Mesenchymal stem cell (in vitro differentiated cells and primary cell): ENCODE measurements around the gene PCIF1.

ENCODE experiments used
- DNase-seq: peaks from one replicate; pipeline ENCODE4 v3.0.0-alpha.2; 2013
- H2AFZ ChIP-seq: one replicate; pipeline ENCODE4 v1.6.1; 2013; ENCODE audit warnings: low read depth, mild to moderate bottlenecking, control low read depth, inconsistent platforms, low read length, moderate library complexity
- H2AK5ac ChIP-seq: 2 replicates; pipeline ENCODE4 v1.6.1; 2013; ENCODE audit warnings: low read length, moderate library complexity, mild to moderate bottlenecking, inconsistent platforms; ENCODE audit not compliant: severe bottlenecking
- H2BK120ac ChIP-seq: one replicate; pipeline ENCODE4 v1.6.1; 2013; ENCODE audit warnings: low read depth, mild to moderate bottlenecking, inconsistent platforms, low read length, moderate library complexity
- H2BK12ac ChIP-seq, 2 experiments: one replicate each; pipeline ENCODE4 v1.6.1; 2013; ENCODE audit warnings: inconsistent platforms in 2 of 2, low read length in 2 of 2, mild to moderate bottlenecking in 2 of 2, moderate library complexity in 2 of 2, control low read depth in 1 of 2
- H2BK15ac ChIP-seq: one replicate; pipeline ENCODE4 v1.6.1; 2013; ENCODE audit warnings: mild to moderate bottlenecking, low read depth, inconsistent platforms; ENCODE audit not compliant: poor library complexity, severe bottlenecking
- H2BK5ac ChIP-seq: 2 replicates; pipeline ENCODE4 v1.6.1; 2013; ENCODE audit warnings: low read depth, mild to moderate bottlenecking, low read length, control low read depth, inconsistent platforms; ENCODE audit not compliant: poor library complexity, severe bottlenecking
- H3K14ac ChIP-seq, 2 experiments: one replicate each; pipeline ENCODE4 v1.6.1; 2013; ENCODE audit warnings: inconsistent platforms in 2 of 2, low read length in 2 of 2, control low read depth in 1 of 2, mild to moderate bottlenecking in 1 of 2, moderate library complexity in 1 of 2
- H3K18ac ChIP-seq, 2 experiments: one replicate each; pipeline ENCODE4 v1.6.1; 2013; ENCODE audit warnings: inconsistent platforms in 2 of 2, low read length in 2 of 2, control low read depth in 1 of 2, low read depth in 1 of 2, mild to moderate bottlenecking in 1 of 2
- H3K23ac ChIP-seq, 2 experiments: one replicate each; pipeline ENCODE4 v1.6.1; 2013; ENCODE audit warnings: inconsistent platforms in 2 of 2, low read length in 2 of 2, mild to moderate bottlenecking in 2 of 2, moderate library complexity in 2 of 2, control low read depth in 1 of 2
- H3K27ac ChIP-seq: 2 replicates; pipeline ENCODE4 v1.5.1; 2013; ENCODE audit warnings: mild to moderate bottlenecking, moderate library complexity, low read length, control low read depth, inconsistent platforms; ENCODE audit not compliant: poor library complexity, severe bottlenecking
- H3K27me3 ChIP-seq, 2 experiments: 2 replicates each; pipeline versions ENCODE4 v1.6.1 to v1.7.0; 2013; ENCODE audit warnings: low read length in 2 of 2, mild to moderate bottlenecking in 2 of 2, moderate library complexity in 2 of 2, control low read depth in 1 of 2, inconsistent platforms in 1 of 2; ENCODE audit not compliant: control insufficient read depth in 1 of 2, insufficient read depth in 1 of 2
- H3K36me3 ChIP-seq, 2 experiments: 2 replicates each; pipeline versions ENCODE4 v1.6.1 to v1.7.0; 2013; ENCODE audit warnings: low read length in 2 of 2, control low read depth in 1 of 2, inconsistent platforms in 1 of 2, low read depth in 1 of 2, mild to moderate bottlenecking in 1 of 2; ENCODE audit not compliant: insufficient read depth in 2 of 2, control insufficient read depth in 1 of 2
- H3K4ac ChIP-seq, 2 experiments: one replicate each; pipeline ENCODE4 v1.6.1; 2013; ENCODE audit warnings: inconsistent platforms in 2 of 2, low read length in 2 of 2, mild to moderate bottlenecking in 2 of 2, moderate library complexity in 2 of 2, control low read depth in 1 of 2, low read depth in 1 of 2
- H3K4me1 ChIP-seq: 2 replicates; pipeline ENCODE4 v1.6.1; 2013; ENCODE audit warnings: low read depth, low read length, control low read depth; ENCODE audit not compliant: control insufficient read depth, insufficient read depth
- H3K4me2 ChIP-seq: 2 replicates; pipeline ENCODE4 v1.6.1; 2013; ENCODE audit warnings: low read length, mild to moderate bottlenecking, inconsistent platforms; ENCODE audit not compliant: poor library complexity, severe bottlenecking
- H3K4me3 ChIP-seq, 2 experiments: 2 replicates each; pipeline versions ENCODE4 v1.5.1 to v1.7.0; 2013; ENCODE audit warnings: low read length in 2 of 2, mild to moderate bottlenecking in 2 of 2, control low read depth in 1 of 2, low read depth in 1 of 2; ENCODE audit not compliant: insufficient read depth in 1 of 2
- H3K79me1 ChIP-seq: replicated peaks from 2 replicates; pipeline ENCODE4 v1.6.1; 2013; ENCODE audit warnings: mild to moderate bottlenecking, control low read depth, low read length, inconsistent platforms; ENCODE audit not compliant: poor library complexity, severe bottlenecking
- H3K9ac ChIP-seq: 2 replicates; pipeline ENCODE4 v1.7.0; 2013; ENCODE audit warnings: mild to moderate bottlenecking, low read length, moderate library complexity
- H3K9me3 ChIP-seq: 2 replicates; pipeline ENCODE4 v1.7.0; 2013; ENCODE audit warnings: mild to moderate bottlenecking, low read length; ENCODE audit not compliant: control insufficient read depth
- H4K8ac ChIP-seq: one replicate; pipeline ENCODE4 v1.6.1; 2013; ENCODE audit warnings: inconsistent platforms, mild to moderate bottlenecking, low read length, moderate library complexity
- H4K91ac ChIP-seq: one replicate; pipeline ENCODE4 v1.6.1; 2013; ENCODE audit warnings: mild to moderate bottlenecking, low read length, inconsistent platforms
- WGBS: methylation state at CpG from one replicate; pipeline ENCODE4 v1.1.7; 2013; ENCODE audit warnings: mixed read lengths; 5-methylcytosine and 5-hydroxymethylcytosine counted together

Gene PCIF1

DNA sequence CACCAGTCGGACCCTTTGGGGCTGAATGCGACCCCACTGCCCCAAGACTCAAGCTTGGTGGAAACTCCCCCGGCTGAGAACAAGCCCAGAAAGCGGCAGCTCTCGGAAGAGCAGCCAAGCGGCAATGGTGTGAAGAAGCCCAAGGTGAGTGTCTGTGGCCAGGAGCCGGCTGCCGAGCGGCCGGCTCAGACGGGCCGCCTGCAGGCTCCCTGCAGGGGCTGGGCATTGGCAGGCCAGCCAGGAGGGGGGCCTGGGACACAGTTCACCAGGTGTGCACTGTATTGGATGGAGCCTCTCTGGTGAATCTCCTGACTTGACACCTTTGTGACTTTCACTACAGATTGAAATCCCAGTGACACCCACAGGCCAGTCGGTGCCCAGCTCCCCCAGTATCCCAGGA, 6.0 kb downstream of the PCIF1 start:
- H3K27me3 ChIP-seq: no peaks in the 10 kb centered on the region
- no peak overlapping the region for H3K4me2 ChIP-seq
- no peak overlapping the region for H2BK15ac ChIP-seq
- no peaks in the 10 kb centered on the region for H3K9me3 ChIP-seq
- no peak overlapping the region for H3K14ac ChIP-seq
- no peak overlapping the region for H3K9ac ChIP-seq
- H3K18ac ChIP-seq: no peak overlapping the region
- peaks cover 65 to 74% of the 10 kb centered on the region in 2 experiments for H3K36me3 ChIP-seq
- no peak overlapping the region for H3K27ac ChIP-seq
- H2BK5ac ChIP-seq: no peak overlapping the region
- no peak overlapping the region for H2BK120ac ChIP-seq
- WGBS: 96% methylated on average over 13 of the region's 13 CpGs
- no peak overlapping the region for H3K23ac ChIP-seq
- no peak overlapping the region for H3K4me3 ChIP-seq
- H3K79me1 ChIP-seq: peaks cover 29% of the 10 kb centered on the region
- no peak overlapping the region for H4K91ac ChIP-seq
- H4K8ac ChIP-seq: no peak overlapping the region
- no peak overlapping the region for H3K4ac ChIP-seq
- no peak overlapping the region for H2BK12ac ChIP-seq
- DNase-seq: no peak
- H2AK5ac ChIP-seq: no peak overlapping the region
- H3K4me1 ChIP-seq: peaks cover 11% of the 10 kb centered on the region
- no peak overlapping the region for H2AFZ ChIP-seq

DNA sequence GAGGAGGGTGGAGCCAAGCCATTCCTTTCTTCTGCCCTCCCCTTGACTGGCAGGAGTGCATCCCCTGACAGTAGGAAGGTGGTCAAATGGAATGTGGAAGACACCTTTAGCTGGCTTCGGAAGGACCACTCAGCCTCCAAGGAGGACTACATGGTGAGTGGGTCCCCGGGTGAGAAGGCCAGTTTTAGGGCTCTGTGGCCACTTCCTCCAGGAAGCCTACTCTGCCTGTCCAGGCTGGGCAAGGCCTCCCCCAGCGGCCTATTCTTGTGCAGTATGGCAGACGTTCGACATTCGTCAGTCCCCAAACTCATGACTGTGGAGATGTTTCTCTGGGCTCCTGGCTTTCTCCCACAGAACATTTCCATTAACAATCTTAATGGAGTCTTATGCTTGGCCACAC, 9.1 kb downstream of the PCIF1 start:
- Histone ChIP-seq H4K91ac (no peak overlapping the region), H3K27me3 (no peaks in the 10 kb centered on the region), H3K4me1 (peaks cover 17% of the 10 kb centered on the region), H3K14ac (no peak overlapping the region), H2BK120ac (no peak overlapping the region), H3K23ac (no peak overlapping the region), H2AK5ac (no peak overlapping the region), H2BK5ac (no peak overlapping the region), H2BK12ac (no peak overlapping the region), H3K18ac (no peak overlapping the region), H2BK15ac (no peak overlapping the region), H3K9ac (no peak overlapping the region), H3K9me3 (no peaks in the 10 kb centered on the region), H3K4ac (no peak overlapping the region), H4K8ac (no peak overlapping the region), H3K4me3 (no peak overlapping the region), H2AFZ (no peak overlapping the region), H3K27ac (no peak overlapping the region), H3K4me2 (no peak overlapping the region), H3K36me3 (peaks cover 86 to 88% of the 10 kb centered on the region in 2 experiments), H3K79me1 (peaks cover 15% of the 10 kb centered on the region)
- WGBS: 93% methylated on average over 6 of the region's 6 CpGs
- no peak for DNase-seq

DNA sequence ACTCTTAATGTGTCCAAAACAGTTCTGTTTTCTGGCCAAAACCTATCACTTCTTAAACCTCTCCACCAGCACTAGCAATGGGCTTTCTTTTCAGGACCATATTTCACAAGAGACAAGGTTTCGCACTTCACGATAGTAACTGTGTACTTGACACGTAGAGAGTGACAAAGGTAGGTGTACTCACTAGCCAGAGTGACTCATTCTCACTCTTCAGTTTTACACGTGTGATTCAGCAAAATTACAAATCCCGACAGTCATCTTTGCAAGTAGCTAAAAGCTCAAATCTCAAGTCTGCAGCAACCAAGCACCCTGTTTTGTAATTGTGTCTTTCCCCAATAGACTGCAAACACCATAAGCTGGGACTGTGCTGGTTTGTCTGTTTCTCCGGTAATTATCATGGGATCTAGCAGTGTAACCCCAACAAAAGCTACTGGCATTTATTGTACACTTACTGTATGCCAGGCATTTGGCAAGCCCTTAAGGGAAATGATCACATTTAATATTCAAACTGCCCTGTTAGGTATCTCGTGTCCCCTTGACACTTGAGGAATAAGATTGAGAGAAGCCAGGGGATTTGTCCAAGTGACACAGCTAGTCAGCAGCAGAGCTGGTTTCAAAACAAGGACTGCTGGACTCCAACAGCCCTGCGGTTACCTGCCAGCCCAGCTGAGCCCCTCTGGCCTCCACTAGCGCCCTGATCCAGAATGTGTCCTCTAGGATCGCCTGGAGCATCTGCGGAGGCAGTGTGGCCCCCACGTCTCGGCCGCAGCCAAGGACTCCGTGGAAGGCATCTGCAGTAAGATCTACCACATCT, 9.9 kb downstream of the PCIF1 start:
- H2BK5ac ChIP-seq: no peak overlapping the region
- H2BK12ac ChIP-seq: no peak overlapping the region
- H2AFZ ChIP-seq: no peak overlapping the region
- peak overlapping the region; percentile 30 for H3K9ac ChIP-seq
- H3K14ac ChIP-seq: no peak overlapping the region
- no peak overlapping the region for H3K23ac ChIP-seq
- peak; percentile 39 for DNase-seq
- peaks cover 86 to 88% of the 10 kb centered on the region in 2 experiments for H3K36me3 ChIP-seq
- peaks cover 8% of the 10 kb centered on the region for H3K79me1 ChIP-seq
- H3K18ac ChIP-seq: no peak overlapping the region
- peaks cover 17% of the 10 kb centered on the region for H3K4me1 ChIP-seq
- peak overlapping the region; percentile 19 for H2AK5ac ChIP-seq
- H3K4me3 ChIP-seq: no peak overlapping the region
- no peak overlapping the region for H4K91ac ChIP-seq
- 86% methylated on average over 15 of the region's 15 CpGs for WGBS
- H3K4ac ChIP-seq: no peak overlapping the region
- H3K9me3 ChIP-seq: no peaks in the 10 kb centered on the region
- H3K27ac ChIP-seq: no peak overlapping the region
- H2BK15ac ChIP-seq: no peak overlapping the region
- no peak overlapping the region for H4K8ac ChIP-seq
- H3K4me2 ChIP-seq: no peak overlapping the region
- H3K27me3 ChIP-seq: no peaks in the 10 kb centered on the region
- no peak overlapping the region for H2BK120ac ChIP-seq

DNA sequence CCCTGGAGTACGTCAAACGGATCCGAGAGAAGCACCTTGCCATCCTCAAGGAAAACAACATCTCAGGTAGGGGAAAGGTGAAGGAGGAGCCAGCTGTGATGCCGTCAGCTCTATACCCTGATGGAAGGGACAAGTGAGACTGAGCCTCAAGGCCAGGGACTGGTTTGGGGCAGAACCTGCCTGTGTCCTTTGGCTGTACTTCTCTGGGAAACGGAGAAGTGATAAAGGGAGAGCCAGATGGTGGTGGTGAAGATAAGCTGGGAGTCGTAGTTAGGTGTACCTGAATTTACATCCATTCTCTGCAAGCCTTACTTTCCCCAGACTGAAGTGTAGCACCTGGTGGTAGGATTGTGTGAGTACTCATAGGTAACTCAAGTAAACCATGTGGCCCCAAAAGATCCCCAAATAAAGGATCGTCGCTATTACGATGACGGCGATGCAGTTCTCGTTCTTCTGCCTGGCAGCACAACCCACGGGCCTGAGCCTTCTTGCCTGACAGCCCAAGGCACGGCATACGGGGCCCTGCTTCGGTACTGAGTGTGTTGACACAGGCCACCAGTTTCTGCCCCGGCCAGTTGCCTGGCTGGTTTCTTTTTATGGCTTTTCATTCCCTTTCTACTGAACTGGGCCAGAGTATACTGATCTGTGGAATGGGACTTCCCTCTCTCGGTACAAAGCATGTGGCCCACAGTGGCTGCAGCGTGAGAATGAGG, 10.6 kb downstream of the PCIF1 start:
- Histone ChIP-seq H3K27ac (peak overlapping the region; percentile 62), H3K18ac (no peak overlapping the region), H3K9ac (peak overlapping the region; percentile 30), H4K8ac (no peak overlapping the region), H3K4ac (no peak overlapping the region), H3K14ac (no peak overlapping the region), H3K4me2 (no peak overlapping the region), H3K23ac (no peak overlapping the region), H2AK5ac (peak overlapping the region; percentile 33), H4K91ac (no peak overlapping the region), H3K79me1 (peaks cover 9% of the 10 kb centered on the region), H2BK15ac (no peak overlapping the region), H2BK120ac (no peak overlapping the region), H3K4me3 (no peak overlapping the region), H3K4me1 (peaks cover 20% of the 10 kb centered on the region), H2BK5ac (no peak overlapping the region), H2BK12ac (no peak overlapping the region), H3K9me3 (no peaks in the 10 kb centered on the region), H3K27me3 (no peaks in the 10 kb centered on the region), H2AFZ (no peak overlapping the region), H3K36me3 (peaks cover 88% of the 10 kb centered on the region in 2 experiments)
- DNase-seq: no peak
- WGBS: 97% methylated on average over 19 of the region's 19 CpGs
